MM.1S (cell line): ENCODE data around the gene NOP56.

Experiments used
- DNase-seq: peaks from one replicate; pipeline ENCODE4 v3.0.0-alpha.2; 2015
- H2AFZ ChIP-seq: fragments of 300-600 bp; sonication (generic); 2 replicates; pipeline ENCODE4 v1.6.0; 2016; ENCODE audit warnings: antibody characterized with exemption, low read length
- H3F3A ChIP-seq: fragments of 300-600 bp; sonication (generic); 2 replicates; pipeline ENCODE4 v1.6.1; 2016; ENCODE audit warnings: mild to moderate bottlenecking, antibody characterized with exemption, low read length, moderate library complexity, mixed read lengths; ENCODE audit not compliant: insufficient read depth
- H3K27ac ChIP-seq: fragments of 300-600 bp; sonication (generic); 2 replicates; pipeline ENCODE4 v1.5.1; 2016; ENCODE audit warnings: mild to moderate bottlenecking, low read length
- H3K27me3 ChIP-seq: fragments of 300-600 bp; sonication (generic); replicated peaks from 2 replicates; pipeline ENCODE4 v1.6.0; 2016; ENCODE audit warnings: low read length; ENCODE audit not compliant: insufficient read depth
- H3K36me3 ChIP-seq: fragments of 300-600 bp; sonication (generic); replicated peaks from 2 replicates; pipeline ENCODE4 v1.6.1; 2016; ENCODE audit warnings: mild to moderate bottlenecking, low read length, mixed read lengths; ENCODE audit not compliant: insufficient read depth
- H3K4me1 ChIP-seq: fragments of 300-600 bp; sonication (generic); 2 replicates; pipeline ENCODE4 v1.6.1; 2016; ENCODE audit warnings: low read length, mixed read lengths
- H3K4me2 ChIP-seq: fragments of 300-600 bp; sonication (generic); 2 replicates; pipeline ENCODE4 v1.6.0; 2016; ENCODE audit warnings: low read depth, low read length
- H3K4me3 ChIP-seq: fragments of 300-600 bp; sonication (generic); 2 replicates; pipeline ENCODE4 v1.5.1; 2016; ENCODE audit warnings: low read length, mixed read lengths
- H3K79me2 ChIP-seq: fragments of 300-600 bp; sonication (generic); 2 replicates; pipeline ENCODE4 v1.6.1; 2016; ENCODE audit warnings: mixed run types, low read length, mixed read lengths
- H3K9ac ChIP-seq: fragments of 300-600 bp; sonication (generic); 2 replicates; pipeline ENCODE4 v1.6.1; 2016; ENCODE audit warnings: low read length, mixed read lengths
- H3K9me2 ChIP-seq: fragments of 300-600 bp; sonication (generic); replicated peaks from 2 replicates; pipeline ENCODE4 v1.6.1; 2016; ENCODE audit warnings: mild to moderate bottlenecking, low read length, mixed read lengths; ENCODE audit not compliant: insufficient read depth
- H3K9me3 ChIP-seq: fragments of 300-600 bp; sonication (generic); replicated peaks from 2 replicates; pipeline ENCODE4 v1.6.1; 2016; ENCODE audit warnings: mild to moderate bottlenecking, low read length, mixed read lengths; ENCODE audit not compliant: insufficient read depth
- H4K20me1 ChIP-seq: fragments of 300-600 bp; sonication (generic); 2 replicates; pipeline ENCODE4 v1.6.1; 2016; ENCODE audit warnings: mild to moderate bottlenecking, low read length, moderate library complexity, mixed read lengths; ENCODE audit not compliant: insufficient read depth
- EZH2 ChIP-seq: fragments of 300-600 bp; sonication (generic); optimal IDR thresholded peaks from 2 replicates; pipeline ENCODE3; 2017; ENCODE audit warnings: low read depth, mild to moderate bottlenecking, antibody characterized with exemption, low read length, mixed read lengths
- EZH2phosphoT487 ChIP-seq: fragments of 300-600 bp; sonication (generic); IDR thresholded peaks from 2 replicates; pipeline ENCODE4 v1.6.1; 2018; ENCODE audit warnings: antibody characterized with exemption, low read length
- TF ChIP-seq, protein P1 (sequence below): fragments of 300-600 bp; sonication (generic); IDR thresholded peaks from 2 replicates; pipeline ENCODE4 v1.5.1; 2016; ENCODE audit warnings: antibody characterized with exemption, low read length, mixed read lengths

The NOP56 gene

GRCh38 chr20:2617099-2617714 lies 35.2 kb upstream of the NOP56 start:
- H3K9me3 ChIP-seq, result no peaks in the 10 kb centered on the region
- H2AFZ ChIP-seq, result no peak overlapping the region
- no peak overlapping the region for H3K27ac ChIP-seq
- H3K4me1 ChIP-seq, result no peaks in the 10 kb centered on the region
- DNase-seq, result no peak
- H3K4me2 ChIP-seq, result no peak overlapping the region
- H3K27me3 ChIP-seq, result no peaks in the 10 kb centered on the region
- no peaks in the 10 kb centered on the region for H3K9me2 ChIP-seq
- no peaks in the 10 kb centered on the region for H3K79me2 ChIP-seq
- H4K20me1 ChIP-seq, result no peaks in the 10 kb centered on the region
- H3K9ac ChIP-seq, result no peak overlapping the region
- H3F3A ChIP-seq, result no peaks in the 10 kb centered on the region
- no peaks in the 10 kb centered on the region for H3K36me3 ChIP-seq
- no peak overlapping the region for H3K4me3 ChIP-seq
- TF ChIP-seq EZH2 (no peak), EZH2phosphoT487 (no peak)
- TF ChIP-seq, protein P1, sequence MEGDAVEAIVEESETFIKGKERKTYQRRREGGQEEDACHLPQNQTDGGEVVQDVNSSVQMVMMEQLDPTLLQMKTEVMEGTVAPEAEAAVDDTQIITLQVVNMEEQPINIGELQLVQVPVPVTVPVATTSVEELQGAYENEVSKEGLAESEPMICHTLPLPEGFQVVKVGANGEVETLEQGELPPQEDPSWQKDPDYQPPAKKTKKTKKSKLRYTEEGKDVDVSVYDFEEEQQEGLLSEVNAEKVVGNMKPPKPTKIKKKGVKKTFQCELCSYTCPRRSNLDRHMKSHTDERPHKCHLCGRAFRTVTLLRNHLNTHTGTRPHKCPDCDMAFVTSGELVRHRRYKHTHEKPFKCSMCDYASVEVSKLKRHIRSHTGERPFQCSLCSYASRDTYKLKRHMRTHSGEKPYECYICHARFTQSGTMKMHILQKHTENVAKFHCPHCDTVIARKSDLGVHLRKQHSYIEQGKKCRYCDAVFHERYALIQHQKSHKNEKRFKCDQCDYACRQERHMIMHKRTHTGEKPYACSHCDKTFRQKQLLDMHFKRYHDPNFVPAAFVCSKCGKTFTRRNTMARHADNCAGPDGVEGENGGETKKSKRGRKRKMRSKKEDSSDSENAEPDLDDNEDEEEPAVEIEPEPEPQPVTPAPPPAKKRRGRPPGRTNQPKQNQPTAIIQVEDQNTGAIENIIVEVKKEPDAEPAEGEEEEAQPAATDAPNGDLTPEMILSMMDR, result no peak

- Histone ChIP-seq H3K27ac (no peak overlapping the region), H3K27me3 (no peaks in the 10 kb centered on the region), H3K4me3 (no peak overlapping the region), H4K20me1 (no peaks in the 10 kb centered on the region), H3K4me2 (no peak overlapping the region), H3K36me3 (no peaks in the 10 kb centered on the region), H3F3A (no peaks in the 10 kb centered on the region), H2AFZ (no peak overlapping the region), H3K9me3 (no peaks in the 10 kb centered on the region), H3K9ac (no peak overlapping the region), H3K9me2 (no peaks in the 10 kb centered on the region), H3K79me2 (no peaks in the 10 kb centered on the region), H3K4me1 (no peaks in the 10 kb centered on the region)
- DNase-seq, result no peak
- TF ChIP-seq, protein P1, result no peak
- TF ChIP-seq EZH2, result no peak
- TF ChIP-seq EZH2phosphoT487, result no peak
Measured at GRCh38 chr20:2618815-2619214, 33.6 kb upstream of the NOP56 start.

DNA sequence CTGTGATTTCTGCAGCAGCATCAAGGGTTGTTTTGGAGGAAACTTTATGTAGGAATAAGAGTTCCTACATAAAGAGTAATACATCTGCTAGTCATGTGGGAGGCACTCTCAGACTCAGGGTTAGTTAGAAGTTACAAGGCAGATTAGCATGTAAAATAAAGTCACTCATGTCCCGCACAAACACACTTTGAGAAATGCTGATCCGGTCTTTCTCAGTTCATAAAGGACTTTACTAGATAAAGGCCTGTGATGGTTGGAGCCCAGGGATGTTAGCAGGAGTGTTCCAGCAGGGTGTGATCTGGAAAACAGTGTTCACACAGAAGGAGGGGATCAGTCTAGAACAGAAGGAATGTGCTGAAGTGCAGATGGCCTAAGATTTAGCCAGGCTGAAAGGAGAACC lies 33.1 kb upstream of the NOP56 start:
- H2AFZ ChIP-seq, result no peak overlapping the region
- H3K4me2 ChIP-seq, result no peak overlapping the region
- no peaks in the 10 kb centered on the region for H4K20me1 ChIP-seq
- DNase-seq, result no peak
- no peaks in the 10 kb centered on the region for H3K27me3 ChIP-seq
- H3F3A ChIP-seq, result no peaks in the 10 kb centered on the region
- H3K27ac ChIP-seq, result no peak overlapping the region
- no peaks in the 10 kb centered on the region for H3K9me2 ChIP-seq
- TF ChIP-seq EZH2phosphoT487, result no peak
- no peak for TF ChIP-seq EZH2
- TF ChIP-seq, protein P1, result no peak
- H3K9me3 ChIP-seq, result no peaks in the 10 kb centered on the region
- H3K9ac ChIP-seq, result no peak overlapping the region
- no peaks in the 10 kb centered on the region for H3K36me3 ChIP-seq
- H3K4me1 ChIP-seq, result no peaks in the 10 kb centered on the region
- no peak overlapping the region for H3K4me3 ChIP-seq
- no peaks in the 10 kb centered on the region for H3K79me2 ChIP-seq
